ENCODE measurements around the gene KRTAP12-3. TPM values are rescaled to one million over a fixed set of nuclear protein-coding genes. Genes with fewer than 3 reads are reported as not detected.
"Not testable (repeated sequence)": the region's sequence is repeated elsewhere in the genome, so short reads cannot be mapped to it uniquely, and the experiment has no call there.

KRTAP12-3 gene
- total RNA-seq, 1 experiment from 2014 or later = not detected

GRCh38 chr21:44682580-44683151 lies 24.9 kb downstream of the KRTAP12-3 start:
- no peak for DNase-seq (ENCODE audit: low read depth)

- DNase-seq (ENCODE audit: low read depth) = no peak
These were observed 26.3 kb downstream of the KRTAP12-3 start for GRCh38 chr21:44684077-44684476.

GRCh38 chr21:44684483-44684882 lies 26.8 kb downstream of the KRTAP12-3 start:
- no peak for DNase-seq (ENCODE audit: low read depth)

GRCh38 chr21:44685050-44685449 lies 27.3 kb downstream of the KRTAP12-3 start:
- DNase-seq (ENCODE audit: low read depth) = not testable (repeated sequence)

- DNase-seq (ENCODE audit: low read depth) = no peak
These were observed 28.5 kb downstream of the KRTAP12-3 start for GRCh38 chr21:44686000-44686781.

- DNase-seq (ENCODE audit: low read depth) = no peak
These were observed 29.3 kb downstream of the KRTAP12-3 start for GRCh38 chr21:44686843-44687561.

GRCh38 chr21:44687671-44688070 lies 29.9 kb downstream of the KRTAP12-3 start:
- no peak for DNase-seq (ENCODE audit: low read depth)

GRCh38 chr21:44689740-44690139 lies 32.0 kb downstream of the KRTAP12-3 start:
- DNase-seq (ENCODE audit: low read depth) = not testable (repeated sequence)

- no peak for DNase-seq (ENCODE audit: low read depth)
These were observed 34.0 kb downstream of the KRTAP12-3 start for GRCh38 chr21:44691686-44692085.

GRCh38 chr21:44692798-44693512 lies 35.2 kb downstream of the KRTAP12-3 start:
- no peak for DNase-seq (ENCODE audit: low read depth)

GRCh38 chr21:44694776-44695175 lies 37.0 kb downstream of the KRTAP12-3 start:
- DNase-seq (ENCODE audit: low read depth) = no peak

- no peak for DNase-seq (ENCODE audit: low read depth)
These were observed 37.5 kb downstream of the KRTAP12-3 start for GRCh38 chr21:44695184-44695583.

- no peak for DNase-seq (ENCODE audit: low read depth)
These were observed 37.9 kb downstream of the KRTAP12-3 start for GRCh38 chr21:44695641-44696040.

GRCh38 chr21:44696572-44696971 lies 38.8 kb downstream of the KRTAP12-3 start:
- no peak for DNase-seq (ENCODE audit: low read depth)

GRCh38 chr21:44697172-44697810 lies 39.6 kb downstream of the KRTAP12-3 start, which contains the start of gene KRTAP10-12:
Gene KRTAP10-12 (plus strand): TSS chr21:44697172. CDS start chr21:44697202, 30 bp downstream.
- DNase-seq (ENCODE audit: low read depth) = not testable (repeated sequence)

GRCh38 chr21:44697811-44698734 lies 40.3 kb downstream of the KRTAP12-3 start:
- no peak for DNase-seq (ENCODE audit: low read depth)

- no peak for DNase-seq (ENCODE audit: low read depth)
These were observed 41.8 kb downstream of the KRTAP12-3 start for GRCh38 chr21:44699502-44700001.

- DNase-seq (ENCODE audit: low read depth) = no peak
These were observed 42.6 kb downstream of the KRTAP12-3 start for GRCh38 chr21:44700101-44701022.

- no peak for DNase-seq (ENCODE audit: low read depth)
These were observed 43.3 kb downstream of the KRTAP12-3 start for GRCh38 chr21:44701023-44701400.
